ENCODE measurements around the gene ATP13A5. TPM values are rescaled to one million over a fixed set of nuclear protein-coding genes. Genes with fewer than 3 reads are reported as not detected.

Gene ATP13A5
- total RNA-seq, 1 donor from 2014 or later, result not detected

DNA sequence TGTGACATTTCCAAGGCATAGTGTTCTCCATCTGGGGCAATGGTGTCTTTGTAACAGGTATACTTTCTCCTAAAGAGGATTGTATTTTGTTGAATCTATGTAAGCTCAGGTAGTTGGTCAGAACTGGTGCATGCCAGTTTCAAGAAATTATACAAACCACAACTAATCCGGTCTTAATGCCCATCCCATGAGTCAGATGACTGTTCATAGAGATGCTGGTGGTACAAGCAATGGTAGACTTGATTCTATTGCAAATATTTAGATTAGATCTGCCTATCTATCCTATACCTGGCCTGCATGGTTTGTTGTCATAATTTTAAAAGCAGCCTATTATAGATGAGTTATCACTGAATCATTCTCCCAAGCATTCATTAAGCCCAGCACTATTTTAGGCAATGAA is 43.5 kb downstream of the ATP13A5 start:
- intact Hi-C loops (cut with micrococcal nuclease), result no loop called here
- Mint-ChIP-seq H3K27ac (no peak overlapping the region), H3K9me3 (no peaks in the 10 kb centered on the region), H3K4me3 (ENCODE audit: low read depth) (no peak overlapping the region), H3K36me3 (ENCODE audit: low read depth) (no peaks in the 10 kb centered on the region), H3K27me3 (ENCODE audit: low read depth) (no peaks in the 10 kb centered on the region), H3K4me1 (ENCODE audit: low read depth) (no peaks in the 10 kb centered on the region)
- DNase-seq (ENCODE audit: low spot score), result no peak

GRCh38 chr3:193333229-193333628 is 45.3 kb downstream of the ATP13A5 start:
- Mint-ChIP-seq H3K27me3 (ENCODE audit: low read depth) (no peaks in the 10 kb centered on the region), H3K36me3 (ENCODE audit: low read depth) (no peaks in the 10 kb centered on the region), H3K9me3 (no peaks in the 10 kb centered on the region), H3K4me3 (ENCODE audit: low read depth) (no peak overlapping the region), H3K4me1 (ENCODE audit: low read depth) (no peaks in the 10 kb centered on the region), H3K27ac (no peak overlapping the region)
- intact Hi-C loops (cut with micrococcal nuclease), result no loop called here
- no peak for DNase-seq (ENCODE audit: low spot score)

DNA sequence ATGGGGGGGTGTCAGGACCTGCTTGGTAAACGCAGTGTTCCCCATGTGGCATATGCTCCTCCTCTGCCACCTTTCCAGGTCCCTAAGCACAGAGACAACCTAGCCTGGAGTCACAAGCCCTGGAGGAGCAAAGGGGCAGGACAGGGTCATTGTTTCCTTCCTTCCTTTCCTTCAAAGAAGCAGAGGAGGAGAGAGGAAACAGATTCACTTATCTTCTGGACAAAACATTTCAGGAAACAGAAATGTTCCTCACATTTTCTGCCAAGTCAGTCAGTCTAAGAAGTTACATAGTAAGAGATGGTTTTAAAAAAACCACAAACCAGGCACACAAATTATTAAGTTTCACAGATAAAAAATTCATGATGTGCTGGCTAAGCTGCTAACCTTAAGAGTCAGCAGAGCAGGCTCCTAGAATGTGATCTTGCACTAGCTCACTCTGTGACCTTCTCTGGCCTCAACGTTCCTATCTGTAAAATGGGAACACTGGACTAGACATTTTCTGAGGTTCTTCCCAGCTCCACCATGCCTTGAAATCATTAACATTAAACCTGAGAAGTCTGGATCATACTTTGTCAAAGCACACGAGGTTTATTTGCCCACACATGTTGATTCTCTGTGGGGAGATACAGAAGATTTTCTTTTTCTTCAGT is 47.9 kb downstream of the ATP13A5 start:
- H3K27me3 Mint-ChIP-seq (ENCODE audit: low read depth), result no peaks in the 10 kb centered on the region
- DNase-seq (ENCODE audit: low spot score), result no peak
- no peaks in the 10 kb centered on the region for H3K36me3 Mint-ChIP-seq (ENCODE audit: low read depth)
- no peak overlapping the region for H3K27ac Mint-ChIP-seq
- H3K4me1 Mint-ChIP-seq (ENCODE audit: low read depth), result no peaks in the 10 kb centered on the region
- no peak overlapping the region for H3K4me3 Mint-ChIP-seq (ENCODE audit: low read depth)
- intact Hi-C loops (cut with micrococcal nuclease), result no loop called here
- no peaks in the 10 kb centered on the region for H3K9me3 Mint-ChIP-seq

DNA sequence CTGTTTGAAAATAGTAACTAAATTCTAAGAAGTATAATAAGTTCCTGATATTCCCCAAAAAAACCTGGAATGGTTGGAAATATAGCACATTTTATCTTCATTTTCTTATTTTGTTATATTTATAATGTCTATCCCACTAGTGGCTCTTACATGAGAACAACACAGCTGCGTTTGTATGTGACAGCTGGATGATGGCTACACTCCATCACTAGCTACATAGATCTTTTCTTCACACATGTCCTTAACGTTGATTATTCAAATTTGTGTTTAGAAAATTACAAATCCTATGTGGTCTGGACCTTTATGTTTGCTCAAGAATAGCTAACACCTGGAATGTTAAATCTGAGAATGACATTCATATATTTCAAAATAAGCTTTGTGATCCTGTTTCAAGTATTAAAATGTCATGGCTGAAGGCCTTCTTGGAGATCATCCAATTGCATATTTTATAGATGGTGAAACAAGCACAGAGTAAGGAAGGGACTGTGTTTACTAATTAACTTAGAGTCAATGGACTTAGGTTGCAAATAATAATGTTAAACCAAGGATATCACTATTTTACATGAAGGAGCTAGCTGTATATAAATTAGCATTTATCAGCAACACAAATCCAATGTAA is 60.8 kb downstream of the ATP13A5 start:
- H3K36me3 Mint-ChIP-seq (ENCODE audit: low read depth), result no peaks in the 10 kb centered on the region
- no peaks in the 10 kb centered on the region for H3K4me1 Mint-ChIP-seq (ENCODE audit: low read depth)
- no peak overlapping the region for H3K27ac Mint-ChIP-seq
- H3K4me3 Mint-ChIP-seq (ENCODE audit: low read depth), result no peak overlapping the region
- intact Hi-C loops (cut with micrococcal nuclease), result no loop called here
- H3K27me3 Mint-ChIP-seq (ENCODE audit: low read depth), result peaks cover 2% of the 10 kb centered on the region
- no peaks in the 10 kb centered on the region for H3K9me3 Mint-ChIP-seq
- DNase-seq (ENCODE audit: low spot score), result no peak

DNA sequence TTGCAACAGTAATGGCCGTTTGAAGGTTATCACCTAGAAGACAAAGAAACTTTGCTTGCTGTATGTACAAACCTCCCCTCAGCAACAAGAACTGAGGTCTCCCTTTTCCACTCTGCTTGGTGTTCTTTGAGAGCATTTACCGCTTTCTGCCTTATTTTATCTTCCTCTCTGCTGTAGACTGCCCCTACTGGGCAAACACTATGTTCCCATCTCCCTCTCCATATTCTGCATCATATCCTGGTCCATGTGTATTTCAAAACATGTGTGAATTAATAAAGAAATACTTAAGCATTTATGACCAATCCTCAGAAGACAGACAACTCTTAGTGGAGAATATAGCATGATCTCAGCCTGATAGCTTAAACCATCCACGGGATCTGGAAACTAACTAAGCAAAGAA is 64.4 kb downstream of the ATP13A5 start:
- Mint-ChIP-seq H3K36me3 (ENCODE audit: low read depth) (no peaks in the 10 kb centered on the region), H3K27me3 (ENCODE audit: low read depth) (peaks cover 2% of the 10 kb centered on the region), H3K9me3 (no peaks in the 10 kb centered on the region), H3K4me1 (ENCODE audit: low read depth) (no peaks in the 10 kb centered on the region), H3K4me3 (ENCODE audit: low read depth) (no peak overlapping the region), H3K27ac (no peak overlapping the region)
- DNase-seq (ENCODE audit: low spot score), result no peak
- intact Hi-C loops (cut with micrococcal nuclease), result no loop called here

GRCh38 chr3:193313061-193313958 is 65.2 kb downstream of the ATP13A5 start:
- Mint-ChIP-seq H3K36me3 (ENCODE audit: low read depth) (no peaks in the 10 kb centered on the region), H3K27me3 (ENCODE audit: low read depth) (peaks cover 2% of the 10 kb centered on the region), H3K27ac (no peak overlapping the region), H3K4me3 (ENCODE audit: low read depth) (no peak overlapping the region), H3K4me1 (ENCODE audit: low read depth) (no peaks in the 10 kb centered on the region), H3K9me3 (no peaks in the 10 kb centered on the region)
- intact Hi-C loops (cut with micrococcal nuclease), result no loop called here
- DNase-seq (ENCODE audit: low spot score), result no peak

DNA sequence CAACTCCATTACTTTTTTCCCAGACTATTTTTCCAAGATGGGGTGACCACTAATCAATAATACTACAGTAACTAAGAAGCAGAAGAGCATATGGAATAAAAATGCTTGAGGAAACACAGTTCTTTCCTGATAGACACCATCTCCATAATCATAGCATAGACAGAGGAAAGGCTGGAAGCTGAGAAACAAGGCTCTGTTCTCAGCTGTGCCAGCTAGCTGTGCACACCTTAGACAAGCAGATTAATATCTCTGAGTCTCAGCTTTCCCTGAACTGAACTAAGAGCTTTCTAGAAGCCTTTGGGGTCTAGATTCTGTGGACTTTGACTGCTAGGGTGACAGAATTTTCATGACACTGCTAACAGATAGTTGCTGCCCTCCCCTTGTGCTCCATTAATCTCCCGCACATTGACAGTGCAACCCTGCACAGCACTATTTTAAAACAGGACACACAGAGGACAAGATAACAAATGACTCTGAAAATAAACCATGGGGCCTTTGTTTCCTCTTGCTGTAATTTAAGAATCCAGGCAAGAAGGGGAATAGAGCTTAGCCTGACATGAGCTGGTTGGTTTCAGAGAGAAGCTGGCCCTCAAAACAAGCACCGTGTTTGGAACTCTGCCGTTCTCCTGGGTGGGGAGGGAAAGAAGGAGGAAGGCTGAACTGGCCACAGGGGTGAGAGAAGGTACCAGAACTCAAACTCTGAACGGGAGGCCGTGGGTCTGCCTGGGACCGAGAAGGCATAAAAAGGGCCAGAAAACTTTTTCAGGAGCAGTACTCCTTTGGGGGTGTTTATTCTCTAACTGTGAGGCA is 67.4 kb downstream of the ATP13A5 start:
- no peaks in the 10 kb centered on the region for H3K4me1 Mint-ChIP-seq (ENCODE audit: low read depth)
- H3K36me3 Mint-ChIP-seq (ENCODE audit: low read depth), result no peaks in the 10 kb centered on the region
- intact Hi-C loops (cut with micrococcal nuclease), result no loop called here
- DNase-seq (ENCODE audit: low spot score), result no peak
- no peak overlapping the region for H3K27ac Mint-ChIP-seq
- H3K4me3 Mint-ChIP-seq (ENCODE audit: low read depth), result no peak overlapping the region
- no peaks in the 10 kb centered on the region for H3K9me3 Mint-ChIP-seq
- peaks cover 2% of the 10 kb centered on the region for H3K27me3 Mint-ChIP-seq (ENCODE audit: low read depth)

DNA sequence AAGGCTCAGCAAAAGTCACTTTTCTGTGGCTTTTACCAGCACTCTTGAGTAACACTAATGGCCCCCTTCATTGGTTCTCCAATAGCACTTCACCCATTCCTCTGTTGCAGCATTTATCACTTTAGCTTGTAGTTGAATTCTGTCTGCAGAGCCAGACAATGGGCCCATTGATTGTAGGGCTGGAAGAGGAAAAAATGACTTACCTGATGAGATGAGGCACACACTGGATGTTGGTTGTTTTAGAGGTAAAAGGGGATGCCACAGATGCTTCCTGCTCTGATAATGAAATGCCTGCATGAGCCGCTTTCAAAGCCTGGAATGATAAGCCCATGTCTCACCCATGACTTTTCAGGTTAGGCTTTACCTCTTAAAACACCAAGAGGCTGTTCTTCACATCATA is 73.2 kb downstream of the ATP13A5 start:
- intact Hi-C loops (cut with micrococcal nuclease), result no loop called here
- Mint-ChIP-seq H3K4me1 (ENCODE audit: low read depth) (no peaks in the 10 kb centered on the region), H3K27ac (no peak overlapping the region), H3K36me3 (ENCODE audit: low read depth) (no peaks in the 10 kb centered on the region), H3K4me3 (ENCODE audit: low read depth) (no peak overlapping the region), H3K9me3 (no peaks in the 10 kb centered on the region), H3K27me3 (ENCODE audit: low read depth) (no peaks in the 10 kb centered on the region)
- DNase-seq (ENCODE audit: low spot score), result no peak

- Mint-ChIP-seq H3K4me3 (ENCODE audit: low read depth) (no peak overlapping the region), H3K9me3 (no peaks in the 10 kb centered on the region), H3K36me3 (ENCODE audit: low read depth) (no peaks in the 10 kb centered on the region), H3K4me1 (ENCODE audit: low read depth) (no peaks in the 10 kb centered on the region), H3K27ac (no peak overlapping the region), H3K27me3 (ENCODE audit: low read depth) (no peaks in the 10 kb centered on the region)
- intact Hi-C loops (cut with micrococcal nuclease), result no loop called here
- DNase-seq (ENCODE audit: low spot score), result no peak
Measured at GRCh38 chr3:193301433-193301832, 77.1 kb downstream of the ATP13A5 start.

GRCh38 chr3:193297421-193297820 is 81.1 kb downstream of the ATP13A5 start:
- no peaks in the 10 kb centered on the region for H3K27me3 Mint-ChIP-seq (ENCODE audit: low read depth)
- H3K36me3 Mint-ChIP-seq (ENCODE audit: low read depth), result no peaks in the 10 kb centered on the region
- H3K9me3 Mint-ChIP-seq, result no peaks in the 10 kb centered on the region
- no peaks in the 10 kb centered on the region for H3K4me1 Mint-ChIP-seq (ENCODE audit: low read depth)
- no peak for DNase-seq (ENCODE audit: low spot score)
- intact Hi-C loops (cut with micrococcal nuclease), result no loop called here
- no peak overlapping the region for H3K27ac Mint-ChIP-seq
- H3K4me3 Mint-ChIP-seq (ENCODE audit: low read depth), result no peak overlapping the region

GRCh38 chr3:193295985-193296384 is 82.6 kb downstream of the ATP13A5 start:
- intact Hi-C loops (cut with micrococcal nuclease), result no loop called here
- Mint-ChIP-seq H3K4me3 (ENCODE audit: low read depth) (no peak overlapping the region), H3K9me3 (peaks cover 5% of the 10 kb centered on the region), H3K27ac (no peak overlapping the region), H3K36me3 (ENCODE audit: low read depth) (no peaks in the 10 kb centered on the region), H3K4me1 (ENCODE audit: low read depth) (no peaks in the 10 kb centered on the region), H3K27me3 (ENCODE audit: low read depth) (no peaks in the 10 kb centered on the region)
- no peak for DNase-seq (ENCODE audit: low spot score)

DNA sequence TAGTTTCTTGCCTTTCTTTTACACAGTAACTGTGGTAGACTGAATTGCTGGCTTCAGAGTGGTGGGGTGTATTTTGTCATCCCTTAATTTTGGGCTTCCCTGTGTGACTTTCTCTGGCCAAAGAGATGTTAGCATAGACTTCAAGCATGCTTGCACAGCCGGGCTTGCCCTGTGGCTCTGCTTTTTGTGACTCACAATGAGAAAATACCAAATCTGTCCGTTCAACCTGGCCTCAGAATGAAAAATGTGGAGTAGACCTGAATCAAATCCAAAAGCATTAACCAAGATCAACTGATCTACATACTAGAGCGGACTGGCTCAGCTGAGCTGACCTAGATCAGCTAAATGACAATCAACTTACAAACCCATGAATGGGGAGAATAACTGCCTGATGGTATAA is 86.2 kb downstream of the ATP13A5 start:
- peaks cover 5% of the 10 kb centered on the region for H3K9me3 Mint-ChIP-seq
- H3K4me3 Mint-ChIP-seq (ENCODE audit: low read depth), result no peak overlapping the region
- H3K27me3 Mint-ChIP-seq (ENCODE audit: low read depth), result no peaks in the 10 kb centered on the region
- intact Hi-C loops (cut with micrococcal nuclease), result no loop called here
- H3K36me3 Mint-ChIP-seq (ENCODE audit: low read depth), result no peaks in the 10 kb centered on the region
- no peak for DNase-seq (ENCODE audit: low spot score)
- H3K4me1 Mint-ChIP-seq (ENCODE audit: low read depth), result no peaks in the 10 kb centered on the region
- H3K27ac Mint-ChIP-seq, result no peak overlapping the region
